Myocyte (in vitro differentiated cells): ENCODE results near the gene KRTAP5-9. TPM values are rescaled to one million over a fixed set of nuclear protein-coding genes. Genes with fewer than 3 reads are reported as not detected.

Experiments used
- DNase-seq: peaks from one replicate; pipeline ENCODE4 v3.0.0-alpha.2; 2012; ENCODE audit warnings: low read depth
- polyA plus RNA-seq: library from polyadenylated mRNA; unstranded; fragments of >200 nt; gene quantifications from one replicate; pipeline ENCODE4 v1.2.1, GENCODE V29; 2012; ENCODE audit warnings: missing spikeins
- total RNA-seq: library from RNA; depleted of rRNA; stranded (reverse); fragments of >200 nt; gene quantifications from 2 replicates; pipeline ENCODE4 v1.2.3, GENCODE V29; 2014

KRTAP5-9 gene
- 0.16 and 0.29 TPM in 2 replicates for total RNA-seq
- 0.06 TPM for polyA plus RNA-seq

GRCh38 chr11:71548120-71548519 is at the start of gene KRTAP5-9:
Gene KRTAP5-9 (plus strand): TSS chr11:71548420. CDS start chr11:71548658, 238 bp downstream.
- no peak for DNase-seq

GRCh38 chr11:71499125-71499524 is 49.1 kb upstream of the KRTAP5-9 start:
- DNase-seq = peak; percentile 89

- DNase-seq = peak; percentile 63
Observed at GRCh38 chr11:71499546-71499945, 48.7 kb upstream of the KRTAP5-9 start.

- DNase-seq = peak; percentile 85
Observed at GRCh38 chr11:71500601-71501021, 47.6 kb upstream of the KRTAP5-9 start.

GRCh38 chr11:71501071-71501985 is 46.9 kb upstream of the KRTAP5-9 start:
- DNase-seq = no peak

GRCh38 chr11:71502026-71502425 is 46.2 kb upstream of the KRTAP5-9 start:
- no peak for DNase-seq

GRCh38 chr11:71502871-71503435 is 45.3 kb upstream of the KRTAP5-9 start:
- no peak for DNase-seq

- DNase-seq = no peak
Observed at GRCh38 chr11:71504531-71504930, 43.7 kb upstream of the KRTAP5-9 start.

GRCh38 chr11:71505001-71505400 is 43.2 kb upstream of the KRTAP5-9 start:
- DNase-seq = no peak

GRCh38 chr11:71505781-71506180 is 42.4 kb upstream of the KRTAP5-9 start:
- DNase-seq = no peak

- DNase-seq = no peak
Observed at GRCh38 chr11:71507102-71507501, 41.1 kb upstream of the KRTAP5-9 start.

GRCh38 chr11:71518506-71519471 is 29.4 kb upstream of the KRTAP5-9 start:
- no peak for DNase-seq

GRCh38 chr11:71519546-71519945 is 28.7 kb upstream of the KRTAP5-9 start:
- peak; percentile 24 for DNase-seq

GRCh38 chr11:71525188-71525937 is 22.9 kb upstream of the KRTAP5-9 start:
- DNase-seq = no peak

GRCh38 chr11:71525938-71526495 is 22.2 kb upstream of the KRTAP5-9 start:
- DNase-seq = no peak

- DNase-seq = peak; percentile 21
Observed at GRCh38 chr11:71526796-71527575, 21.2 kb upstream of the KRTAP5-9 start, which contains the start of gene KRTAP5-7. Gene KRTAP5-7 (plus strand): TSS chr11:71527267. CDS start chr11:71527301, 34 bp downstream.

- peak; percentile 24 for DNase-seq
Observed at GRCh38 chr11:71527576-71528210, 20.5 kb upstream of the KRTAP5-9 start.

- no peak for DNase-seq
Observed at GRCh38 chr11:71530602-71531001, 17.6 kb upstream of the KRTAP5-9 start.
